GM19099 (cell line): ENCODE results near the gene HHIPL2.

Source experiments
- POLR2A ChIP-seq: IDR thresholded peaks from 3 replicates; pipeline ENCODE4 v1.6.1; 2011; ENCODE audit warnings: low read depth; ENCODE audit not compliant: insufficient read length; ENCODE audit errors: extremely low read depth

Gene HHIPL2

DNA sequence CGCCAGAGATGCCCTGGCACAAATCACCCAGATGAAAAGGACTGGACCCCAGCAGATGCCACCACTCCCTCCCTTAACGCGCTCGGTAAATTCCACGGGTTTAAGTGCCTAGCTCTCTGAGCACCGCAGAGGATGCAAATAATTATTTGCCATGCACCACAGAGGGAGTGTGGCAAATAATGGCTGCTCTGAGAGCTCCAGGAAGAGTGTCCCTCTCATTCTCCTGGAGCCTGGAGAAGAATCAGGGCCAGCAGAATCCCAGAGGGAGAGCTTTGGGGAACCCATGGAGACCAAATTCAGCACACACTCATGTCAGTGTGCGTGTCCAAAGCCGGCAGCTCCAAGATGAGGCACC is 667 bp downstream of the HHIPL2 start:
- no peak for TF ChIP-seq POLR2A

DNA sequence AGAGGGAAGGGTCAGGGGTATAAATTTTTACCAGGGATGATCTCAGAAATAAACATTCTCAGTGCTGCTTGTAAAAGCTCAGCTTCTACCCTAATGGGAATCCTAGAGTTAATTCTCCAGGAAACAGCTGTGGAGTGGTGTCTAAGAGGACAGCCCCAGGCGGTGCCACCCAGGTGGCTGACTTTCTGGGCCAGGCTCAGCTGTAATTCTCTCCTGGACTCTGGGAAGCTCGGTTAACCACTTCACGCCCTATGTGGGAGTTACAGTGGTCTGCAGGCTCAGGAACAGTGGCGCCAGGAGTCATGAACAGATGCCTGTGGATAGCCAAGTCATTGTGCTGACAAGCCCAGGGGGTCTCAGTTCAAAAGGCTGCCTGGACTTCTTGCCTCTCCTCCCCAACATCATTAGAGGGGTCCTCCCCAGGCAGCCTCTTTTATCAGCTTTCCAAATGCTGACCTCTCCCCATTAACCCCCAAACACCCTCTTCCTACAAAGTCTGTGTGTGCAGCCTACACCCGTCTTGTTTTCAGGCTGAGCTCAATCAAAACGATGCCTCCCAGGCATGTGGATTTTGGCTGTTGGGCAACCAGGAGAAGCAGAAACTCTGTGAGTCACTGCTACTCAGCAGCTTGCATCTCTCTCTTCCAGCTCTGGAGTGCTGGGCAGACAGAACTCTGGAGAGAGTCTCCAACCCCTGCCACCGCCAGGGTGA is 1.2 kb downstream of the HHIPL2 start:
- no peak for TF ChIP-seq POLR2A

DNA sequence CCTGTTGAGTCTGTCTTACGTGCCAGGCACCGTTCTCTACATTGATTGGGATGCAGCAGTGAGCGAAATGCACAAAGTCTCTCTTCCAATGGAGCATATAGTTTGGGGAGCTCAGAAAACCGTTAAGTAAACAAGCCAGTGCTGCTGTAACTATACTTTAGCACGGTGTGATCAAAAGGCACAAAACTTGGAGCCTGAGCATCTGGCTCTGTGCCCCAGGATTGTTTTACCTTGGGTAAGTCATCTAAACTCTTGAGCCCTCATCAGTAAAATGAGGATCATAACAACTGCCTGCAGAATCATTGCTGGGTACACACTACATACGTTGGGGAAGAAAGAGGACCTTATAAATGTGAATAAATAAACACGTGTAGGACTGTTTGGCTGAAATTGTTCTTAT is 1.8 kb downstream of the HHIPL2 start:
- no peak for TF ChIP-seq POLR2A

DNA sequence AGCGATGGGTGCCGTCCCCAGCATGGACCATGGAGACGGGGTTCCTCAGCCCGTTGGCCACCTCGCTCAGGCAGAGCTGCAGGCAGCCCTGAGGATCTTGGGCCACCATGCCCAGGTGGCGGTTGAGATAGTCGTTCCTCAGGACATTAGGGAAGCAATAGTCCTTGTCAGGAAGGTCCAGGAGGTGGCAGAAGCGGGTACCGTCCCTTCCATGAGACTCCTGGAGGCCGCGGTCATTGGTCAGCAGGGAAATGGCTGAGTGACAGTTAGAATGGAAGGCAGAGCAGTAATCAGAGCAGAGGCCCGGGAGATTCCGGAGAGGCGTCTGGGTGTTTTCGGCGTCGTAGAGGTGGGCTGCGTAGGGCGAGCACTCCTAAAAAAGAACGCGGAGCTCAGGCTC is 4.1 kb downstream of the HHIPL2 start:
- TF ChIP-seq POLR2A = no peak

DNA sequence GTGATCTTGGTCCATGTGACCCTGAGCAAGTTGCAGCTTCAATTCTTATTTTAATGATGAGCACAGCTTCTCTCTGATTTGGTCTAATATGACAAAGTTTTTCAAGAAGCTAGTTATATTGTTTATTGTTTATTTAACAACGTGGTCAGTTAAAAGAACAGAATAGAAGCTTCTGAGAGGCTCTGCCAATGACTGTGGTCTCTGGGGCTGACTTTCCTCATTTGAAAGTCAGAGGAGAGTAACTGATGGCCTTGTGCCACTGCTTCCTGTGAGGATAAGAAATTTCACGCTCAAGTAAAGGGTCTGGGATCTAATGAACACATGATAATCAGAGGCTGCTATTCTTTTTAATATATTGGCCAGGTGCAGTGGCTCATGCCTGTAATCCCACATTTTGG is 7.3 kb downstream of the HHIPL2 start:
- TF ChIP-seq POLR2A = no peak

DNA sequence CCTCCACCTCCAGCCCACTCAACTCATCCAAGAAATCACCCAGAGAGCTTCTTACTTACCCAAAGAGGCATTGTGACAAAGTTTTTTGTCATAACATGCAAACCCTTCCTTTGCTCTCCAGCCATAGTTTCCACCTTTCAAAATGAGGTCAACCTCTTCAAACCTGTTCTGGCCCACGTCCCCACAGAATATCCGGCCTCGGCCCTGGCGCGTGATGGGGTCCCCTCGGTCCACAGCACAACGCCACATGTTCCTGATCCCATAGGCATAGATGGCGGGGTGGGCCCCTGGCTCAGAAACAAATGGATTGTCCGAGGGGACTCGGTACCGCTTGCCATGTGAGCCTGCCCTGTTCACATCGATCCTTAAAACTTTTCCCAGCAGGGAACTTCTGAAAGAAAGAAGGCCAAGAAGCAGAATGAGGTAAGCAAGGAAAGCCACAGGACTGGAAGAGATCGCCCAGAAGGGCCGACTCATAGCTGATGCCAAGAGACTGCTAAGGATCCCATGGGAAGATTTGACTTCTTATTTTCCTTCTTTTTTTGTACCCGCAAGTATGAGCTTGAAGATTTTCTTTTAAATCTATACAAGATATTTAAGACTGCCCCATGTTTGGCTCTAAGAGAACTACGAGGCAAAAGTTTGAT is 7.8 kb downstream of the HHIPL2 start:
- TF ChIP-seq POLR2A = no peak

DNA sequence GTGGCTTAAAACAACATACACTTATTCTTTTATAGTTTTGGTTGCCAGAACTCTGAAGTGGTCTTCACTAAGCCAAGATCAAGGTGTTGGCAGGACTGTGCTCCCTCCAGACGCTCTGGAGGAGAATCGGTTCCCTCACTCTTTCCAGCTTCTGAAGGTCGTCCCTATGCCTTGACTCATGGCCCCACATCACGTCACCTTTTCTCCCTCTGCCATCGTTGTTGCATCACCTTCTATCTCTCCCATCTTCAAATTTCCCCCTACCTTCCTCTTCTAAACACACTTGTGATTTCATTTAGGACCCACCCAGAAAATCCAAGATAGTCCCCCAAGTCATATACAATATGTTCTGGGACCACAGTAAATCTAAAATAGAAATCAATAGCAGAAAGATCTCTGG is 12.4 kb downstream of the HHIPL2 start:
- TF ChIP-seq POLR2A = no peak

DNA sequence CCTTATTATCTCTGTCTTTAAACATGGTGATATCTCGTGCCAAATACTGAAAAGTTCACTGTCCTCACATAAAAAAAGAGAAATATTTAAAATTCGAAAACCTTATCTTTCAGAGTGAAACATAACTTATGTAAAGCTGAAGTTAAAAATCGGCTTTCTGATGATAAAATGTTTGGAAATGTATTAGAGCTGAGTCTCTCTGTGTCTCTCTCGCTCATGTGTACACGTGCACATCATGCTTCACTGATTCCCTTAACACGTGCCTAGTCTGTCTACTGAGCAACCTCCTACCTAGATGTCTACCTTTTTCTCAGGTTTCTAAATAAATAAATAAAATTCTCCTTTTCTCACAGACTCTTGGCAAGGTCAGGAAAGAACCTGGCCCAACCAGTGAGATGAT is 17.1 kb downstream of the HHIPL2 start:
- no peak for TF ChIP-seq POLR2A

DNA sequence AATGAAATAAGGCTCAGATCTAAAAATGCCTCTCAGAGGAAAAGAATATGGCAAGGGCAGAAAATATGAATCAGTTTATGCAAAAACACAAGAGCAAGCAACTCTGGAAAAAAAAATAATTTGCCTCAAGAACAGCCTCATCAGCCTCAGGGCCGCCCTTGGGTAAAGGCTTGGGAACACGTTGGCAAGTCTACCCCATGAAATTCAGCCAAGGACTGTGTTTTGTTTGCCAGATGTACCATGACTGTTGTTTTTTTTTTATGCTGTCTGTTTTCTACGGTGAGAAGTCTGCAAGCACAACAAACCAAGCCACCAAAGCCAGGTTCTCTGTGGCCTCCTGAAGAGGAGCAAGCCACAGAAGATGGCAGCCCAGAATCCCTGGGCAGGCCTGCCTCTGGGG is 18.0 kb downstream of the HHIPL2 start:
- TF ChIP-seq POLR2A = no peak

DNA sequence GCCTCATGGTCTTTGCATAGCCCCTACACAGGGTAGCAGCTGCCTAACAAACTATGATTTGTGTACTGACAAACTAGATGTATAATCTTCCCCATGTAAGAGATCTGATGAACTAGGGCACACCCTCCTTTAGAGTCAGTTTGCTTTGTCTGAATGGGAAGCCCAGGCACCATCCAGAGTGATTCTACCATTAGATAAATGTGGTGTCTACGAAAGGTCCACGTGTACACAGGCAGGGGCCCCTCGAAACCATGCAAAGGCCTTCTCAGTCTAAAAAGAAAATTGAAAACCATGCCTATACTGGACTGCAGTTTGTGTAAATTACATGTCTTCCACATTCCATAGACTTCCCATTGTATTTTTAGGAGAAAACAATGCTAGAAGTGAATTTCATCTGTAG is 18.7 kb downstream of the HHIPL2 start:
- TF ChIP-seq POLR2A = no peak

DNA sequence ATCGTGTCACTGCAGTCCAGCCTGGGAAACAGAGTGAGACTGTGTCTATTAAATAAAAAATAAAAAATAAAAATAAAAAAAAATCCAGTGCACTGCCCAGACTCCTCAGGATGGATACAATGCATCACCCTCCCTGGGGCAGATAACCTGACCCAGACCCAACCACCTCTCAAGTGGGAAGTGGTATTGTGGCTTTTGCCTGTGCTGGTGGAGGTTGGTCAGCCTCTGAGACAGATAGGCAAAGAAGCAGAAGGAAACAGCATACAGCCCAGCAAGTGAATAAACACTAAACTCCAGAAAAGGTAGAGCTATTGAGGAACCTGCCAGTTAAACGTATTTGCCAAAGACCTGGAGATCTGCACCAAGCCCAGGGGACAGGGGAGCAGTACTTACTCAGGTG is 22.0 kb downstream of the HHIPL2 start:
- no peak for TF ChIP-seq POLR2A

DNA sequence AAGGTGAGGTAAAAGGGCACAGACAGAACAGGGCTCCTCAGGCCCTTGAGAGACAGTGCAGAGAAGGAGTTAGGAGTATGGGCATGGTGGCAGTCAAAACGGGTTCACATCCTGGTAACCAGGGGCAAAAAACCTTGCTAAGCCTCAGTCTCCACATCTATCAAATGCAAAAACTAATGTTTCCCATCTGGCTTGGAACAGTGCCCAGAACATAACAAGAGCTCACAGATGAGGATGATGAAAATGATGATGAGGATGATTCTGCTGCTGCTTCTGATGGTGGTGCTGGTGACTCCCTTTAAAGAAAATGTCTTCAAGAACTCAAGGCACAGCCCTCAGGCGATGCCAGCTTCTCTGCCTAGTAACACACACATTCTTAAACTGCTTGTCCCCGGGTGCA is 24.1 kb downstream of the HHIPL2 start:
- no peak for TF ChIP-seq POLR2A

DNA sequence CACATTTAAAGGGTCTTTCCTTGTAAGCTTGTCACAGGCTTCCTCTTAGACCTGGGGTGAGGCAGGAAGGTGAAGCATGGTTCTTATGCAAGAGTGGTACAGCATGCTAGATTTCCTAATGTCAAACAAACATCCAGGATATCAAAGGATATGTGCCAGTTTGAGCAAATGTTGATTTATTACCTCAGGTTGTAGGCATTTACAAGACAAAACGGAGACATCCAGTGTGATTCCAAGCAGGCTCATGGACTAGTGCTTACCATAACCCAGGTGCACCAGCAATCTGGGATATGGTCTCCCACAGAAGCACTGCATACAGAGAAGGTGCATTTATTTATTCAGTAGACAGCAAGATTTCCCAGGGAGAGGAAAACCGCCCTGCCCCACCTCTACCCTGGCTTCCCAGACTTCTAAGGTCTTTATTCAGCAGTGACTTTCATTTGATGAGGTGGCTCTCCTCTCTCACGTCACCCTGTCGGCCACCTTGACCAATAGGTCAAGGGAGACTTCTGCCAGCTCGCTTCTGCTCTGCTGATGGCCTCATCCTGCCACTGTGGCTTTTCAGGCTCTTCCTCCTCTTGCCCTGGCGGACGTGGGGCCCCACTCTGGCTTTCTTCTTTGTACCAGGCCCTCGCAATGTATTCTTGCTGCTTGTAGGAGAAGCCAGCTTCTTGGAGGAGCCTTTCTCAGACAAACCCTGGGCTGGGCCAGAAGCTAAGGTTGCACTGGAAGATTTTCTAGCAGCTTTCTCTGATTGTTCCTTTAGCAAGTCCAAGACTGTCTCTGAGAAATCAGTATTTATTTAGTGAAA is 25.6 kb downstream of the HHIPL2 start:
- TF ChIP-seq POLR2A = no peak

DNA sequence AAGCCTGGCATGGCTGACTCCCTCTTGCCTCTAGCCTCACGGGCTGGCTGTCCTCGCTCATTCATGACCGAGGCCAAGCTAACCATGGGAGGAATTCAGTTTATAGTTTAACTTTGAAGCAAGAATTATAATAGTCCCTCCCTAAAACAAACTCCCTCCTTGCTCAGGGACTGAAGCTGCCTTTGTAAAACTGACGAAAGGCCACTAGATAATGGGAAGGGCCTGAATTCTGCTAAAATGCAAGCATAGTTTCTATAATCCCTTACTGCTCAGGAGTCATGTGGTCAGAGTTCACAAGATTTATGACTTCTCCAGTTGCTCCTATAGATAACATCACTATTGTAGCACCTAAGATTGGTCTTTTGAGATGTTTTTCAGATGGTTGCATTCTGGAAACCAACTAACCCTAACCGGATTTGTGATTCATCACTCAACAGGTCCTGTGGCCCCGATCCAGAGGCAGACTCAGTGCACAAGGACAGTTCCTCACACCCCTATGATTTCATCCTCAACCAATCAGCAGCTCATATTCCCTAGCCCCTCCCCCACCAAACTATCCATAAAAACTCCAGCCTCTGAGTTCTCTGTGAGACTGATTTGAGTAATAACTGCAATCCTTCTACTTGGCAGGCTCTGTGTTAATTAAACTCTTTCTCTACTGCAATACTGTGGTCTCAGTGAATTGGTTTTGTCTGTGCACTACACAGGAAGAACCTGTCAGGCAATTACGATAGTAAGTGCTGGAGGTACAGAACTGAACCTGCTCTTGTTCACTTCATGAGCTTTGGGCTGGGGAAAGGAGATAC is 26.4 kb downstream of the HHIPL2 start:
- no peak for TF ChIP-seq POLR2A
